HFFc6 (cell line): ENCODE data around the gene FIS1. TPM values are rescaled to one million over a fixed set of nuclear protein-coding genes. Genes with fewer than 3 reads are reported as not detected.
"Not testable (repeated sequence)": the region's sequence is repeated elsewhere in the genome, so short reads cannot be mapped to it uniquely, and the experiment has no call there.

Experiments
- DNase-seq: peaks from one replicate; pipeline ENCODE4 v3.0.0-alpha.2; 2018
- H3K27ac Mint-ChIP-seq: 2 replicates; pipeline ENCODE4 v1.8.0; 2020; ENCODE audit warnings: mild to moderate bottlenecking, mixed read lengths
- H3K27me3 Mint-ChIP-seq: 2 replicates; pipeline ENCODE4 v1.8.0; 2021; ENCODE audit warnings: mild to moderate bottlenecking, moderate library complexity, mixed read lengths; ENCODE audit not compliant: insufficient read depth
- H3K36me3 Mint-ChIP-seq: 2 replicates; pipeline ENCODE4 v1.8.0; 2021; ENCODE audit warnings: low read depth, mixed read lengths
- H3K4me1 Mint-ChIP-seq: 2 replicates; pipeline ENCODE4 v1.8.0; 2020; ENCODE audit warnings: low read depth, mixed read lengths
- H3K4me3 Mint-ChIP-seq: 2 replicates; pipeline ENCODE4 v1.8.0; 2020; ENCODE audit warnings: mild to moderate bottlenecking, moderate library complexity, mixed read lengths
- H3K9me3 Mint-ChIP-seq: 2 replicates; pipeline ENCODE4 v1.8.0; 2020; ENCODE audit warnings: mild to moderate bottlenecking, mixed read lengths
- CTCF ChIP-seq: fragments of 200-600 bp; sonication (generic); IDR thresholded peaks from 2 replicates; pipeline ENCODE4 v1.5.0; 2021; ENCODE audit warnings: antibody characterized with exemption, mild to moderate bottlenecking
- total RNA-seq, 6 experiments: library from RNA; stranded (reverse); fragmentation: NEBNext Ultra II Directional; extraction: Animal tissue kit (Norgen Biotek cat#: 25700); gene quantifications; 2 replicates in 1 of 6; 3 replicates in 5 of 6; pipeline ENCODE4 v1.2.3, GENCODE V29; 2021

FIS1 gene
- total RNA-seq, 6 experiments from 2014 or later, result 160 to 220 (median 192) TPM

- H3K36me3 Mint-ChIP-seq, result peaks cover 4% of the 10 kb centered on the region; the same call in 1 of the 2 replicates
- no peak for DNase-seq
- no peaks in the 10 kb centered on the region for H3K4me1 Mint-ChIP-seq
- no peaks in the 10 kb centered on the region; the same call in 1 of the 2 replicates for H3K27me3 Mint-ChIP-seq
- H3K4me3 Mint-ChIP-seq, result no peak overlapping the region
- no peak for TF ChIP-seq CTCF
- H3K9me3 Mint-ChIP-seq, result no peaks in the 10 kb centered on the region
- H3K27ac Mint-ChIP-seq, result no peak overlapping the region
Observed at GRCh38 chr7:101207459-101207858, 37.4 kb downstream of the FIS1 start.

DNA sequence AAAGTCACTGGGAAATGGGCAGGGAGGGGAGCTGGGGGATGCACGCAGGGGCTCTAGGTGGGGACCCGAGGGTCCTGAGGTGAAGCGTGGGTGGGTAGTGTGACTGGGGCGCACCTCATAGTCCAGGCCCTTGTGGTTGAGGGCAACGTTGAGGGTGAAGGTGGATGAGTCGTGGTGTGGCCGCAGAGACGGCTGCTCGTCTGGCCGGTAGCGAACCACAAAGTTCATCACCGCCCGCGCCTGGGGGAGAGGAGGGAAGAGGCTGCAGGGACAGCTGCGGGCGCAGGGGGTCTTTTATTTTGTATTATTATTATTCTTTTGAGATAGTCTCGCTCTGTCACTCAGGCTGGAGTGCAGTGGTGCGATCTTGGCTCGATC lies 38.2 kb downstream of the FIS1 start:
- H3K27ac Mint-ChIP-seq, result no peak overlapping the region
- H3K36me3 Mint-ChIP-seq, result peaks cover 4% of the 10 kb centered on the region; the same call in 1 of the 2 replicates
- DNase-seq, result no peak
- no peaks in the 10 kb centered on the region for H3K9me3 Mint-ChIP-seq
- no peak overlapping the region for H3K4me3 Mint-ChIP-seq
- H3K4me1 Mint-ChIP-seq, result no peaks in the 10 kb centered on the region
- peaks cover 4% of the 10 kb centered on the region for H3K27me3 Mint-ChIP-seq
- no peak for TF ChIP-seq CTCF

- Mint-ChIP-seq H3K4me3 (no peak overlapping the region), H3K36me3 (peaks cover 4% of the 10 kb centered on the region; the same call in 1 of the 2 replicates), H3K9me3 (no peaks in the 10 kb centered on the region), H3K27ac (no peak overlapping the region), H3K27me3 (peaks cover 7% of the 10 kb centered on the region), H3K4me1 (no peaks in the 10 kb centered on the region)
- no peak for DNase-seq
- TF ChIP-seq CTCF, result no peak
Observed at GRCh38 chr7:101205901-101206664, 38.8 kb downstream of the FIS1 start.

DNA sequence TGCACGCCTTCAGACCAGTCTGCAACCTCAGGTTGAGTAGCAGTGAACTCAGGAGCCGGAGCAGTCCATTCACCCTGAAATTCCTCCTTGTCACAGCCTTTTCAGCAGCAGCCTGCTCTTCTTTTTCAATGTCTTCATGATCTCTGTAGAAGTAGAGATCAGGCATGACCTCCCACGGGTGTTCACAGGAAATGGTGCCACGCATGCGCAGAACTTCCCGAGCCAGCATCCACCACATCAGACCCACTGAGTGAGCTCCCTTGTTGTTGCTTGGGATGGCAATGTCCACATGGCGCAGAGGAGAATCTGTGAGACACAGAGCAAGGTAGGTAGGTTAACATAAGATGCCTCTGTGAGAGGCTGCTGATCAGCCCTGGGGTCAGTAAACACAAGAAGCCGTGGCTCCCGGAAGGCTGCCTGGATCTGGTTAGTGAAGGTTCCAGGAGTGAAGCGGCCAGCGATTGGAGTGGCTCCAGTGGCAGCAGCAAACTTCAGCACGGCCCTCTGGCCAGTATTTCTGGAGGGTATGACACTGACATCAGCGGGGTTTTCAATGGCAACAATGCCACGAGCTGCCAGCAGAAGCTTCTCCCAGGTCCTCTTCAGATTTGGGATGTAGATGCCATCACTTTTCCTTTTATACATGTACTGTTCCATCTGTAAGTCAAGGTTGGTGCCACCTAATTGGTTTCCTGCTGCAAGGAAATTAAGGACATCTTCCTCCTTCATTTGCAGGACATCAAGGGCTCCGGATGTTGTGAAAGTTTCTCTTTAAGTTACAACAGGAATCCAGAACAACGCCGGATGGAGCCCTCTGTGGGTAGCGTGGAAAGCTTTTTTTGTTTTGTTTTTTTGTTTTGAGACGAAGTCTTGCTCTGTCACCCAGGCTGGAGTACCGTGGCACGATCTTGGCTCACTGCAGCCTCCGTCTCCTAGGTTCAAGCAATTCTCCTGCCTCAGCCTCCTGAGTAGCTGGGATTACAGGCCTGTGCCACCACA lies 40.8 kb downstream of the FIS1 start:
- DNase-seq, H3K27ac Mint-ChIP-seq, H3K9me3 Mint-ChIP-seq, H3K4me1 Mint-ChIP-seq, H3K4me3 Mint-ChIP-seq, H3K36me3 Mint-ChIP-seq: not testable (repeated sequence)
- peaks cover 18% of the 10 kb centered on the region for H3K27me3 Mint-ChIP-seq

GRCh38 chr7:101202603-101202918 lies 42.3 kb downstream of the FIS1 start:
- no peak for DNase-seq
- no peak overlapping the region for H3K27ac Mint-ChIP-seq
- no peak overlapping the region for H3K4me3 Mint-ChIP-seq
- H3K27me3 Mint-ChIP-seq, result peaks cover 18% of the 10 kb centered on the region
- no peaks in the 10 kb centered on the region for H3K4me1 Mint-ChIP-seq
- H3K36me3 Mint-ChIP-seq, result no peaks in the 10 kb centered on the region
- no peak for TF ChIP-seq CTCF
- no peaks in the 10 kb centered on the region for H3K9me3 Mint-ChIP-seq
